ENCODE results near the gene TRIM59.
"Not testable (repeated sequence)": the region's sequence is repeated elsewhere in the genome, so short reads cannot be mapped to it uniquely, and the experiment has no call there.

TRIM59 gene

DNA sequence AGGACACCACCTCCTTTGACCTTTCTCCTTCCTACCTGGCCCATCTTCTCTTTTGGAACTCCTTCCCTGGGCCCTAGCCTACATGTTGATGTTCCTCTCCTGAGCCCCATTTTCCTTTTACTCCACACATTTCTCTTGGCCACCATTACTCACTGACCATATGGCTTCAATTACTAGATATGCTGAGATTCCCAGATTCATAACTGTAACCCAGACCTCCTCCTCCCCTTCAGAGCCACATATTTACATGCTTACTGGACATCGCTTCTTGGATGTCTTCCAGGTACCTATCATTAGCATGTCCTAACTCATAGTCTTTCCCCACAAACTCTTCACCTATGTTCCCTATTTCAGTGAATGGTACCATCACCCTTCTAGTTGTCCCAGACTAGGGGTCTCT is 24.4 kb upstream of the TRIM59 start:
- no peak for TF ChIP-seq JUND (IDR thresholded peaks at IDR 0.05; ENCODE audit: low read depth)
- in situ Hi-C loops (cut with HindIII; ENCODE audit: low pct_unique_long_range_greater_than_20kb, low sequenced_read_pairs) = no loop called here
- DNase-seq (ENCODE audit: low read depth in 1 of 2, low spot score in 1 of 2) = no peak

DNA sequence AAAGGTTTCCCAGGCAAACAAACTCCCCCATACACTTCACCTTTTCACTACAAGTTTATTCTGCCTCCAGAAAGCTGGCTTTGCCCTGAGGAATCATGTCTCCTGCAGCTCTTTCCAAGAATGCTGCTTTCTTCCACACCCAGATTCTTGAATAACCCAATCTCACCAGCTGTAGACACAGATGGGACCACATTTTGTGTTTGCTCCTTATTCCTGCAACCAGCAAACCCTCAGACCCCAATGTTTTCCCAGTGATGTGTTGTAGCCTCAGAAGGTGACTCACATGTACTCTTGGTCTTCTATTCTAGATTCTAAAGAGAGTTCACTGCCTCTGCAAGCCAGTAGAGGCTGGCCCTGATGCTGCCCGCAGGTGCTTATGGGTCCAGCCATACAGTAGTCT is 23.6 kb upstream of the TRIM59 start:
- in situ Hi-C loops (cut with HindIII; ENCODE audit: low pct_unique_long_range_greater_than_20kb, low sequenced_read_pairs) = no loop called here
- no peak for DNase-seq (ENCODE audit: low read depth in 1 of 2, low spot score in 1 of 2)
- no peak for TF ChIP-seq JUND (IDR thresholded peaks at IDR 0.05; ENCODE audit: low read depth)

DNA sequence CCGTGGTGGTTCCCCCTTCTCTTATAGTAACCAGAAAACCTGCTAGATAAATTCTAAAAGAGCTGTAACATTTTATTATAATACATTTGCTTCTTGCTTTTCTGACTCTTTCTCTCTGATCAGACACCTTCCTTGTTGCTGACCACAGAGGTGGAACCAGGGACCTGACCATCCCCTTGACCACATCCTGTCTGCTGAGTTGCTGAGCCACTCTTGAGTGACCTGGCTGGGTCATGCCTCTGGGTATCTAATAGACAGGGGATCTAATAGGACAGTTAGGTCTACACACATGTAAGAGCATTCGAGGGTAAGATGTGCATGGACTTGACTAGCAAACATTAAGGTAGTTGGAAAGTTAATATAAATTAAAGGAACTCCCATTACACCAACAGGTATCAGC is 22.8 kb upstream of the TRIM59 start:
- no peak for TF ChIP-seq JUND (IDR thresholded peaks at IDR 0.05; ENCODE audit: low read depth)
- no peak for DNase-seq (ENCODE audit: low read depth in 1 of 2, low spot score in 1 of 2)
- in situ Hi-C loops (cut with HindIII; ENCODE audit: low pct_unique_long_range_greater_than_20kb, low sequenced_read_pairs) = no loop called here

DNA sequence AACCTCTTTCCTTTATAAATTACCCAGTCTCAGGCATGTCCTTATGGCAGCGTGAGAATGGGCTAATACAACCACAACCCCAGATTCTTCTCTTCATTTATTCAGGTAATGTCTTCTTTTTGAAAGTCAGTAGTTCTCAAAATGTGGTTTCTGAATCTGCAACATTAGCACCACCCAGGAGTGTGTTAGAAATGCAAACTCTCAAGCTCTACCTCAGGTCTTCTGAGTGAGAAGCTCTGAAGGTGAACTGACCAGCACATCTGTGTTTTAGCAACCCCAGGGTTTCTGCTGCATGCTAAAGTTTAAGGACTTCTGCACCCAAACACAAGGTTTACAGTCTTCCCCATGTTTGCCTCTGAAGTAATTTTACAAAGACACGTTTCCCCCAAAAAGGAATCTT is 22.3 kb upstream of the TRIM59 start:
- in situ Hi-C loops (cut with HindIII; ENCODE audit: low pct_unique_long_range_greater_than_20kb, low sequenced_read_pairs) = no loop called here
- TF ChIP-seq JUND (IDR thresholded peaks at IDR 0.05; ENCODE audit: low read depth) = no peak

DNA sequence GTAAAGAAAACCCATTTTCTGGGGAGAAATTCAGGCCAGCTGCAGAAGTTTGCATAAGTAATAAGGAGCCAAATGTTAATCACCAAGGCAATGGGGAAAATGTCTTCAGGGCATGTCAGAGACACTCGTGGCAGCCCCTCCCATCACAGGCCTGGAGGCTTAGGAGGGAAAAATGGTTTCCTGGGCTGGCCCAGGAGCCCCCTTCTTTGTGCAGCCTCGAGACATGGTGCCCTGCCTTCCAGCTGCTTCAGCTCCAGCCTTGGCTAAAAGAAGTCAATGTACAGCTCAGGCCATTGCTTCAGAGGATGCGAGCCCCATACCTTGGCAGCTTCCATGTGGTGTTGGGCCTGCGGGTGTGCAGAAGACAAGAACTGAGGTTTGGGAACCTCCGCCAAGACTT is 20.6 kb upstream of the TRIM59 start:
- in situ Hi-C loops (cut with HindIII; ENCODE audit: low pct_unique_long_range_greater_than_20kb, low sequenced_read_pairs) = no loop called here

More for the DNA sequence above, 22.3 kb upstream of the TRIM59 start:
- no peak for DNase-seq (ENCODE audit: low read depth in 1 of 2, low spot score in 1 of 2)

DNA sequence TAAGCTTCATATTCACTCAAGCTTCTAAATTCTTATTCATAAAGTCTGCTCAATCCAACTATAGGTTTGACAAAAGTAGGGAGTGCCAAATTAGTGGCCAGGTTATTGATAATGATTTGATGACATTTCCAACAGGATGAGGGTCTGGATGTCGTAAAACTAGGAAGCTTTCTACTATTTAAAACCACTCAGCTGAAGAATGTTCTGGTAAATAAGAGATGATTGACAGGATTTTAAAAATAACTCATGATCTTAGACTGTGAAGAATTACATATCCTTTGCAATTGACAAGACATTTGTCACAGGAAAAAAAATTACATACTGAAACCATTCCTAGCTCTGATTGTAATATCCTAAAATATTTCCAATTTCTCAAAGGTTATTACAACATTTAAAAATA is 15.4 kb upstream of the TRIM59 start:
- no peak for DNase-seq (ENCODE audit: low read depth in 1 of 2, low spot score in 1 of 2)
- in situ Hi-C loops (cut with HindIII; ENCODE audit: low pct_unique_long_range_greater_than_20kb, low sequenced_read_pairs) = no loop called here
- no peak for TF ChIP-seq JUND (IDR thresholded peaks at IDR 0.05; ENCODE audit: low read depth)

More for the DNA sequence above, 20.6 kb upstream of the TRIM59 start:
- TF ChIP-seq JUND (IDR thresholded peaks at IDR 0.05; ENCODE audit: low read depth) = no peak
- no peak for DNase-seq (ENCODE audit: low read depth in 1 of 2, low spot score in 1 of 2)

DNA sequence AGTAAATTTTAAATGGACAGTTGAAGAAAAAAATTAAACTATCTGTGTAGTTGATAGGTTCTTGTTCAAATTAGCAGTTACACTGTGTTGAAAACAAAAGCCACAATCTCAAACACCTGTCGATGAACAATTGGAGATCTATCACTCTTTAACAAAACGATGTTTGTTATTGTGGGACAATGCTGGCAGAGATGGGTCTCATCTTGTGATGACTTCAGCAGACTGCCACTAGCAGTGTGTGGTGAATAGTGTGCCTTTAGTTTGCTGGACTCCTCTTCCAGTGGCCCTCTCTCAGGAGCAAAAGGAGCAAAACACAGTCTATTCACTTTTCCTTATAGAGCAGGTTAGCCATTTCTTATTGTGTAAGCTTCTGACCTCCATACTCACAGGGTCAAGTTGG is 14.7 kb upstream of the TRIM59 start:
- no peak for DNase-seq (ENCODE audit: low read depth in 1 of 2, low spot score in 1 of 2)
- TF ChIP-seq JUND (IDR thresholded peaks at IDR 0.05; ENCODE audit: low read depth) = no peak
- in situ Hi-C loops (cut with HindIII; ENCODE audit: low pct_unique_long_range_greater_than_20kb, low sequenced_read_pairs) = no loop called here

DNA sequence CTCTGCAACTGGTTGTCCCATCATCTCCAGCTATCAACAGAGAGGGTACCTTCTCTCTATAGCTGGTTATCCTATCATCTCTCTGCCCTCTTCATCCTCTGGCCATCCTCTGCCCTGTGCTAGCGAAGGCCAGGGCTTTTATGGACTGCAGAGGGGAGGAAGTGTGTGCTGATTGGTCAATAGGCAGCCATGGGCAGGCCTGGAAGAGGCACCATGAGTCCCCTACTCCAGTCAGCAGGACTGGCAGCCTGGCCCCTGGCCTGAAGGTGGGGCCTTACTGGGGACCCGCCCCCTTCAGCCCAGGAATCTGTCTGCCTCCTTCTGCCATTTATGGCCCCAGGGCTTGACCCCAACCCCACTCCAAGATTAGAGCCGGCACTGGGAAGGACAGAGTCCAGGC is 10.4 kb upstream of the TRIM59 start:
- in situ Hi-C loops (cut with HindIII; ENCODE audit: low pct_unique_long_range_greater_than_20kb, low sequenced_read_pairs) = no loop called here
- no peak for TF ChIP-seq JUND (IDR thresholded peaks at IDR 0.05; ENCODE audit: low read depth)
- no peak for DNase-seq (ENCODE audit: low read depth in 1 of 2, low spot score in 1 of 2)

DNA sequence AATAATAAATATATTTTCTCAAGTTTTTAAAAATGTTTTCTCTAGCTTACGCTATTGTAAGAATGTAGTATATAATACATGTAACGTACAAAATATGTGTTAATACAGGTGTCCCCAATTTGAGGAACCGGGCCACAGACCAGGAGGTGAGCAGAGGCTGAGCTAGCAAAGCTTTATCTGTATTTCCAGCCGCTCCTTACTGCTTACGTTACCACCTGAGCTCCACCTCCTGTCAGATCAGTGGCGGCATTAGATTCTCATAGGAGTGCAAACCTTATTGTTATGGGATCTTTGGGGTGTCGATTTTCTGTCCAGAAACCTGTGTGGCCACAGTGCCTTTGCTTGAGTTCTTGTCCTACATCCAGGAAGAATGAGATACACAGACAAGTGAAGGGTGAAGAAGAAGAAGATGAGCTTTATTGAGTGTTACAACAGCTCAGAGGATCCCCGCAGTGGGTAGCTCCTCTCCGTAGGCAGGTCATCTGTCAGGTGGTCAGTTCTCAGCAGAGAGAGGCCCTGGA is 9.9 kb upstream of the TRIM59 start:
- in situ Hi-C loops (cut with HindIII; ENCODE audit: low pct_unique_long_range_greater_than_20kb, low sequenced_read_pairs) = no loop called here
- DNase-seq (ENCODE audit: low read depth in 1 of 2, low spot score in 1 of 2) = no peak
- no peak for TF ChIP-seq JUND (IDR thresholded peaks at IDR 0.05; ENCODE audit: low read depth)

DNA sequence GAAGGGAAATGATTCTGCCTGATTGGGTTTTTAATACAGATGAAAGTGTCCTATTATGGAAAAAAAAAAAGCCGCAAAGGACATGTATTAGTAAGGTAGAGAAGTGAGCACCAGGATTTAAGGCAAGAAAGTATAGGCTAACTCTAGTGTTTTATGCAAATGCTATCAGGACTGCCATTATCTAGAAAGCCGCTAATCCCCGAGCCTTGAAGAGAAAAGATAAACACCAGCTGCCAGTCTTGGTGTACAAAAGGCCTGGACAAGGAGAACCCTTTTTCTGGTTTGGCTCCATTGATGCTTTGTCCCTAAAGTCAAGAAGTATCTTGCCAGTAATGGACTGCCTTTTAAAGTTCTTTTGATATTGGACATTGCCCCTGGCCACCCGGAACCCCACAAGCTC is 8.6 kb upstream of the TRIM59 start:
- in situ Hi-C loops (cut with HindIII; ENCODE audit: low pct_unique_long_range_greater_than_20kb, low sequenced_read_pairs) = no loop called here
- DNase-seq (ENCODE audit: low read depth in 1 of 2, low spot score in 1 of 2) = no peak
- TF ChIP-seq JUND (IDR thresholded peaks at IDR 0.05; ENCODE audit: low read depth) = no peak

DNA sequence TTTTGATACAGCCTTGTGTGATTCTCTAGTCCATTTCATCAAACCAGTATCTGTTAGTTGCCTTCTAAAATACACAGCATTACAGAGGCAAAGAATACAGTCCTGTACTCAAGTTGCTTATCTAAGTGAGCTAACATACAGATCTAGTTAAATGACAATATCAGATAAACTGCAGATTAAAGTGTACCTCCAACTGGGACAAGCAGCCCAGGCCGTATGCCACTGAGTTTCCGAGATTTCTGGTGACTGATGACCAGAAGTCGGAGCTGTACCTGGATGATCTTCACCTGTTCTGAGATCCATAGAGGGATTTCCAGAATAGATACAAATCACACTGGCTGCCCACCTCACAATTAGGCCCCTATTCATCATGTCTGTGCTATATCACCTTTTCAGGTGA is 6.3 kb upstream of the TRIM59 start:
- DNase-seq (ENCODE audit: low read depth in 1 of 2, low spot score in 1 of 2) = no peak
- in situ Hi-C loops (cut with HindIII; ENCODE audit: low pct_unique_long_range_greater_than_20kb, low sequenced_read_pairs) = no loop called here
- no peak for TF ChIP-seq JUND (IDR thresholded peaks at IDR 0.05; ENCODE audit: low read depth)

DNA sequence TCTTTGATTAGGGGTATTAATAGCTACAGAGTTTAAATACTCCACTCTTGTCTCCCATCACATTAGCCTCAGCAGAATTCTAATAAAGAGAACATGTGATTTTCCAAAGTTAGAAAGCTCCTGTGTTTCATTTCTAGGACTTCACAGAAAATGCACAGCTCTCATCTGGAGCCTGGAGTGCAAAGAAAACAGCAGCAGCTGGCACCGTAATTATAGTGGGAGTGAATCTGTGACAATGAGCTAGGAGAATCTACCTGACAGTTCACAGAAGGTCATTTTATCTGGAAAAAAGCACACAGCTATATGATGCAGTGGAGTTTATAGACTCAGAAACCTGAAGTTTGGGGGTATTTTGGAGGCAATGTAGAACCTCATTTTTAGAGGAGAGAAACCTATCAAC is 5.4 kb upstream of the TRIM59 start:
- in situ Hi-C loops (cut with HindIII; ENCODE audit: low pct_unique_long_range_greater_than_20kb, low sequenced_read_pairs) = no loop called here
- no peak for TF ChIP-seq JUND (IDR thresholded peaks at IDR 0.05; ENCODE audit: low read depth)
- DNase-seq (ENCODE audit: low read depth in 1 of 2, low spot score in 1 of 2) = no peak

DNA sequence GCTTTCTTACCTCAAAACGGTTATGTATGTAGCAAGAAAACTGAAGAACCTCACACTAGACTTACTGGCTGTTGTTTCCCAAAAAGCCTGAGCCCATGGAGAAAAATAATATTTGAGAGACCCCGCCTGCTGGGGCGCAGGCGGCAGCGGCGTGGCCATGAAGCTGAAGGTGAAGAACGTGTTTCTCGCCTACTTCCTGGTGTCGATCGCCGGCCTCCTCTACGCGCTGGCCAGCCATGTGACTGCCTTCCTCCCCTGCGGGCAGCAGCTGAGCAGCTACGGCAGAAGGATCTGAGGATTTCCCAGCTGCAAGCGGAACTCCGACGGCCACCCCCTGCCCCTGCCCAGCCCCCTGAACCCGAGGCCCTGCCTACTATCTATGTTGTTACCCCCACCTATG is 2.7 kb upstream of the TRIM59 start:
- DNase-seq (ENCODE audit: low read depth in 1 of 2, low spot score in 1 of 2); in situ Hi-C loops (cut with HindIII; ENCODE audit: low pct_unique_long_range_greater_than_20kb, low sequenced_read_pairs): not testable (repeated sequence)

DNA sequence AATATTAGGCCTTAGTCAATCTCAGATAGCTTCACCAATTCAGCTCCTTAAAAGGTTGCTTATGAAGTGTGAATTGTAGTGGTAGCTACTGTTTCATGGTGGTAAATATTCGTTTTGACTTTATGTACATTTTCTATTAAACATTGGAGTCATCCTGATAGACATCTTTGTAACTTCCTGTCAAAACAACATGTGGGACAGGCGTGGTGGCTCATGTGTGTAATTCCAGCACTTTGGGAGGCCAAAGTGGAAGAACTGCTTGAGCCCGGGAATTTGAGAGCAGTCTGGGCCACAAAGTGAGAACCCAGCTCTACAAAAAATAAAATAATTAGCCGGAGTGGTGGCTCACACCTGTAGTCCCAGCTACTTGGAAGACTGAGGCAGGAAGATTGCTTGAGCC is 2.0 kb upstream of the TRIM59 start:
- DNase-seq (ENCODE audit: low read depth in 1 of 2, low spot score in 1 of 2) = no peak
- in situ Hi-C loops (cut with HindIII; ENCODE audit: low pct_unique_long_range_greater_than_20kb, low sequenced_read_pairs) = no loop called here
- no peak for TF ChIP-seq JUND (IDR thresholded peaks at IDR 0.05; ENCODE audit: low read depth)

All from T47D (cell line).